Measurements from ENCODE around the gene EOLA1. TPM values are rescaled to one million over a fixed set of nuclear protein-coding genes. Genes with fewer than 3 reads are reported as not detected.

Gene EOLA1
- total and polyA plus RNA-seq, 4 experiments from 2014 or later: 24.6 to 26.2 (median 25.4) TPM

DNA sequence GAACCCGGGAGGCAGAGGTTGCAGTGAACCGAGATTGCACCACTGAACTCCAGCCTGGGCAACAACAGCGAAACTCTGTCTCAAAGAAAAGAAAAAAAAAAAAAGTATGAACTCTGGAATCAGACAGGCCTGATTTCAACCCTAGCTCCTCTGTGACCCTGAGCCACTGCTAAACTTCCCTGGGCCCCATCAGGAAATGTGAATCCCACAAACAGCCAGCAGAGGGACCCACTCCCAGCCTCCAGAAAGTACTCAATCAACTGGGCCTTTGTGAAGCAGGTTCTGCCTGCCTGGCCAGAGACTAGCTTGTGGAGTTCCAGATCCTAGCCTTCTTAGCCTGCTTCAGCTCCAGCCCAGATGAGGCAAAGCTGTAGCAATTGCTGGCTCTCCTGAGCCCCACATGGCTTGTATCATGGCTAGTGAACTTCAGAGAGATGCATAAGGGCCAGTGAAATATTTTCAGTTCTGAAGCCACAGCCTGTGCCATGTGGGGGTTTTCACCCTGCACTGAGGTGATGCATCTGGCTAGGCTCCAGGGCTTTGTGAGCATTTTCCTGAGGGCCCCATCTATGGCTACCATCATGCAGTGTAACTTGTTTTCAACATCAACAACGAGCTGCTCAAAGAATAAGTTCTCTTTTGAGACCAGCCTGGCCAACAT lies 28.5 kb upstream of the EOLA1 start:
- CTCF ChIA-PET (ENCODE audit: partially characterized antibody): interaction anchor here (1.6 to 4.1 kb wide), 5 partner anchors 10 to 28 kb away, joined by 6 to 33 read pairs (median 29); partner anchors contain the start of gene EOLA1
- DNase-seq: peak; percentile 54 to 66 (median 61)
- Mint-ChIP-seq H3K36me3 (no peaks in the 10 kb centered on the region), H3K9me3 (no peaks in the 10 kb centered on the region), H3K4me1 (peaks cover 4 to 11% (median 8%) of the 10 kb centered on the region in 4 donors), H3K4me3 (no peak overlapping the region), H3K27ac (peak overlapping the region in 5 of 7 donors; percentile 7 to 72 (median 48)), H3K27me3 (peaks cover 0 to 2% of the 10 kb centered on the region in 2 donors)
- Histone ChIP-seq H3K27me3 (ENCODE audit: insufficient read depth, low read length) (no peaks in the 10 kb centered on the region), H3K36me3 (ENCODE audit: insufficient read depth, low read length) (no peaks in the 10 kb centered on the region), H3K4me1 (ENCODE audit: insufficient read depth, low read length) (peaks cover 19% of the 10 kb centered on the region), H3K4me3 (ENCODE audit: low read length in 2 of 2) (no peak overlapping the region), H3K27ac (ENCODE audit: low read depth, low read length) (no peak overlapping the region), H3K9me3 (ENCODE audit: control insufficient read depth in 1 of 2, low read length in 2 of 2) (no peaks in the 10 kb centered on the region)
- intact Hi-C loops (cut with micrococcal nuclease): loop anchor here (1.0 to 5.0 kb wide), 3 partner anchors 15 to 120 kb away; partner anchors contain the start of gene TMEM185A
- POLR2A ChIA-PET (ENCODE audit: partially characterized antibody): interaction anchor here (0.7 to 2.9 kb wide), 4 partner anchors 11 to 426 kb away, joined by 3 to 35 read pairs (median 12); partner anchors contain the start of gene EOLA1

- Histone ChIP-seq H3K27ac (ENCODE audit: low read depth, low read length) (no peak overlapping the region), H3K27me3 (ENCODE audit: insufficient read depth, low read length) (no peaks in the 10 kb centered on the region), H3K4me3 (ENCODE audit: low read length in 2 of 2) (no peak overlapping the region), H3K9me3 (ENCODE audit: control insufficient read depth in 1 of 2, low read length in 2 of 2) (no peaks in the 10 kb centered on the region), H3K36me3 (ENCODE audit: insufficient read depth, low read length) (no peaks in the 10 kb centered on the region), H3K4me1 (ENCODE audit: insufficient read depth, low read length) (peaks cover 19% of the 10 kb centered on the region)
- peak overlapping the region in 3 of 7 donors; percentile 9 to 37 (median 32) for H3K27ac Mint-ChIP-seq
- POLR2A ChIA-PET (ENCODE audit: partially characterized antibody): interaction anchor here (1.9 to 2.9 kb wide), 3 partner anchors 9 to 26 kb away, joined by 13 to 35 read pairs (median 22); partner anchors contain the start of genes EOLA1 and IDS
- DNase-seq: no peak
- CTCF ChIA-PET (ENCODE audit: partially characterized antibody): interaction anchor here (1.1 to 4.1 kb wide), 5 partner anchors 8 to 426 kb away, joined by 3 to 33 read pairs (median 16); no protein-coding TSS in a partner anchor
- H3K4me3 Mint-ChIP-seq: no peak overlapping the region
- peaks cover 4 to 11% (median 8%) of the 10 kb centered on the region in 4 donors for H3K4me1 Mint-ChIP-seq
- H3K36me3 Mint-ChIP-seq: no peaks in the 10 kb centered on the region
- no peaks in the 10 kb centered on the region for H3K9me3 Mint-ChIP-seq
- intact Hi-C loops (cut with micrococcal nuclease): loop anchor here (5.0 kb wide), 1 partner anchor 118 kb away; the partner anchor contains the start of gene TMEM185A
- H3K27me3 Mint-ChIP-seq: peaks cover 0 to 2% of the 10 kb centered on the region in 2 donors
These were observed 26.9 kb upstream of the EOLA1 start for GRCh38 chrX:149513825-149514428.

- intact Hi-C loops (cut with micrococcal nuclease): no loop called here
- POLR2A ChIA-PET (ENCODE audit: partially characterized antibody): interaction anchor here (1.0 kb wide), 1 partner anchor 10 kb away, joined by 5 read pairs; no protein-coding TSS in a partner anchor
These were observed 24.7 kb upstream of the EOLA1 start for GRCh38 chrX:149515954-149516602.

DNA sequence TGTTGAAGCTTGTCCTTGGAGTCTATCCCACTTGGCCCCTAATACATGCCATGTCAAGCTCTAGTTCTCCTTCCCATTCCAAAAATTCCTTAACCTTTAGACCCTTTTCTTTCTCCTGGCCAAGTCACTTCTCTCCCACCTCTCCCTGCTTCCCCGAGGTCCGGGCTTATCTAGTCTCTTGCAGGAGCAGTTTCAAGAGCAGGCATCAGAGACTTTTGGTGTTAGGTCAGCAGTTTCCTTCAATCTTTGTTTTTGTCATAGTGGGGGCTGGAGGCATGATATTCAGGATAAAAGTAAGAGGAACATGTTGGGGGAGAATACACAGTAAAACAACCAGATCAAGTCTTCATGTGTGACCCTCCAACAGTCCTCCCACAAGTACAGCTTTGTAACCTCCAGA lies 24.2 kb upstream of the EOLA1 start:
- Histone ChIP-seq H3K36me3 (ENCODE audit: insufficient read depth, low read length) (no peaks in the 10 kb centered on the region), H3K27ac (ENCODE audit: low read depth, low read length) (no peak overlapping the region), H3K9me3 (ENCODE audit: control insufficient read depth in 1 of 2, low read length in 2 of 2) (no peaks in the 10 kb centered on the region), H3K4me3 (ENCODE audit: low read length in 2 of 2) (no peak overlapping the region), H3K27me3 (ENCODE audit: insufficient read depth, low read length) (no peaks in the 10 kb centered on the region), H3K4me1 (ENCODE audit: insufficient read depth, low read length) (peaks cover 36% of the 10 kb centered on the region)
- Mint-ChIP-seq H3K27me3 (no peaks in the 10 kb centered on the region), H3K9me3 (no peaks in the 10 kb centered on the region), H3K4me1 (peaks cover 18 to 29% (median 20%) of the 10 kb centered on the region in 4 donors), H3K4me3 (no peak overlapping the region), H3K27ac (no peak overlapping the region), H3K36me3 (no peaks in the 10 kb centered on the region)
- POLR2A ChIA-PET (ENCODE audit: partially characterized antibody): no interaction called here
- CTCF ChIA-PET (ENCODE audit: partially characterized antibody): no interaction called here
- intact Hi-C loops (cut with micrococcal nuclease): no loop called here
- DNase-seq: no peak

More at GRCh38 chrX:149515954-149516602, 24.7 kb upstream of the EOLA1 start:
- peaks cover 31% of the 10 kb centered on the region for H3K4me1 ChIP-seq (ENCODE audit: insufficient read depth, low read length)
- CTCF ChIA-PET (ENCODE audit: partially characterized antibody): no interaction called here
- Mint-ChIP-seq H3K9me3 (no peaks in the 10 kb centered on the region), H3K36me3 (no peaks in the 10 kb centered on the region), H3K27me3 (no peaks in the 10 kb centered on the region), H3K27ac (peak overlapping the region in 1 of 7 donors; percentile 11), H3K4me1 (peaks cover 14 to 24% (median 16%) of the 10 kb centered on the region in 4 donors), H3K4me3 (no peak overlapping the region)
- no peak for DNase-seq
- H3K4me3 ChIP-seq (ENCODE audit: low read length in 2 of 2): no peak overlapping the region
- no peak overlapping the region for H3K27ac ChIP-seq (ENCODE audit: low read depth, low read length)
- no peaks in the 10 kb centered on the region for H3K9me3 ChIP-seq (ENCODE audit: control insufficient read depth in 1 of 2, low read length in 2 of 2)
- no peaks in the 10 kb centered on the region for H3K27me3 ChIP-seq (ENCODE audit: insufficient read depth, low read length)
- no peaks in the 10 kb centered on the region for H3K36me3 ChIP-seq (ENCODE audit: insufficient read depth, low read length)

DNA sequence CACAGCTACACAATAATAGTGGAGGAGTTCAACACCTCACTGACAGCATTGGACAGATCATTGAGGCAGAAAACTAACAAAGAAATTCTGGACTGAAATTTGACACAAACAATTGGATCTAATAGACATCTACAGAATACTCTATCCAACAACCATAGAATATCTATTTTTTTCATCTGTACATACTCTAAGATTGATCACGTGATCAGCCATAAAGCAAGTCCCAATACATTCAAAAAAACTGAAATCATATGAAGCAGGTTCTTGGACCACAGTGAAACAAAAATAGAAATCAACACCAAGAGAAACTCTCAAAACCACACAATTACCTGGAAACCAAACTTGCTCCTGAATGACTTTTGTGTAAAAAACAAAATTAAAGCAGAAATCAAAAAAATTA lies 23.5 kb upstream of the EOLA1 start:
- H3K4me1 Mint-ChIP-seq: peaks cover 21 to 32% (median 24%) of the 10 kb centered on the region in 4 donors
- ChIA-PET POLR2A (ENCODE audit: partially characterized antibody) (no interaction called here), CTCF (ENCODE audit: partially characterized antibody) (no interaction called here)
- DNase-seq: no peak
- Histone ChIP-seq H3K4me3 (ENCODE audit: low read length in 2 of 2) (no peak overlapping the region), H3K4me1 (ENCODE audit: insufficient read depth, low read length) (peaks cover 38% of the 10 kb centered on the region), H3K27ac (ENCODE audit: low read depth, low read length) (no peak overlapping the region), H3K9me3 (ENCODE audit: control insufficient read depth in 1 of 2, low read length in 2 of 2) (no peaks in the 10 kb centered on the region), H3K36me3 (ENCODE audit: insufficient read depth, low read length) (no peaks in the 10 kb centered on the region), H3K27me3 (ENCODE audit: insufficient read depth, low read length) (no peaks in the 10 kb centered on the region)
- H3K27me3 Mint-ChIP-seq: no peaks in the 10 kb centered on the region
- H3K36me3 Mint-ChIP-seq: no peaks in the 10 kb centered on the region
- H3K9me3 Mint-ChIP-seq: no peaks in the 10 kb centered on the region
- H3K27ac Mint-ChIP-seq: peak overlapping the region in 1 of 7 donors; percentile 47
- intact Hi-C loops (cut with micrococcal nuclease): no loop called here
- no peak overlapping the region for H3K4me3 Mint-ChIP-seq

DNA sequence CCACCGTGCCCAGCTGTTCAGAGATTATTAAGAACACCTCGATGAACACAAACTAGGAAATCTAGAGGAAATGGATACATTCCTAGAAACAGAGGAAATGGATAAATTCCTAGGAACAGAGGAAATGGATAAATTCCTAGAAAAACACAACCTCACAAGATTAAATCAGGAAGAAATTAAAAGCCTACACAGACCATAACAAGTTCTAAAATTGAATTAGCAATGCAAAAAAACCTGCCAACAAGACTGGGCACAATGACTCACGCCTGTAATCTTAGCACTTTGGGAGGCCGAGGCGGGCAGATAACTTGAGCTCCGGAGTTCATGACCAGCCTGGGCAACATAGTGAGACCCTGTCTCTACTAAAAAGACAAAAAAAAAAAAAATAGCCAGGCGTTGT lies 22.6 kb upstream of the EOLA1 start:
- H3K27me3 ChIP-seq (ENCODE audit: insufficient read depth, low read length): no peaks in the 10 kb centered on the region
- no peak overlapping the region for H3K4me3 ChIP-seq (ENCODE audit: low read length in 2 of 2)
- H3K27ac ChIP-seq (ENCODE audit: low read depth, low read length): no peak overlapping the region
- ChIA-PET POLR2A (ENCODE audit: partially characterized antibody) (no interaction called here), CTCF (ENCODE audit: partially characterized antibody) (no interaction called here)
- H3K27me3 Mint-ChIP-seq: no peaks in the 10 kb centered on the region
- no peaks in the 10 kb centered on the region for H3K36me3 Mint-ChIP-seq
- no peak overlapping the region for H3K27ac Mint-ChIP-seq
- peaks cover 43% of the 10 kb centered on the region for H3K4me1 ChIP-seq (ENCODE audit: insufficient read depth, low read length)
- H3K4me1 Mint-ChIP-seq: peaks cover 23 to 38% (median 27%) of the 10 kb centered on the region in 4 donors
- no peak overlapping the region for H3K4me3 Mint-ChIP-seq
- no peak for DNase-seq
- intact Hi-C loops (cut with micrococcal nuclease): no loop called here
- no peaks in the 10 kb centered on the region for H3K36me3 ChIP-seq (ENCODE audit: insufficient read depth, low read length)
- H3K9me3 Mint-ChIP-seq: no peaks in the 10 kb centered on the region
- no peaks in the 10 kb centered on the region for H3K9me3 ChIP-seq (ENCODE audit: control insufficient read depth in 1 of 2, low read length in 2 of 2)
